CD4-positive, alpha-beta T cell treated with Interleukin-17A for 1 hour (primary cell): ENCODE measurements around the gene GALNT18.

Experiments
- DNase-seq: peaks from one replicate; pipeline ENCODE4 v3.0.0-alpha.2; 2020

GALNT18 gene

GRCh38 chr11:11260903-11261302, 360.9 kb downstream of the GALNT18 start:
- DNase-seq = no peak

- no peak for DNase-seq
These were observed 367.8 kb downstream of the GALNT18 start for GRCh38 chr11:11253995-11254394.

GRCh38 chr11:11253497-11253896, 368.3 kb downstream of the GALNT18 start:
- no peak for DNase-seq

- DNase-seq = no peak
These were observed 369.4 kb downstream of the GALNT18 start for GRCh38 chr11:11252403-11252802.

GRCh38 chr11:11251394-11251970, 370.3 kb downstream of the GALNT18 start:
- DNase-seq = no peak

GRCh38 chr11:11250470-11250869, 371.3 kb downstream of the GALNT18 start:
- DNase-seq = no peak

GRCh38 chr11:11247576-11247975, 374.2 kb downstream of the GALNT18 start:
- no peak for DNase-seq

GRCh38 chr11:11247086-11247485, 374.7 kb downstream of the GALNT18 start:
- no peak for DNase-seq

- no peak for DNase-seq
These were observed 375.6 kb downstream of the GALNT18 start for GRCh38 chr11:11246166-11246565.

GRCh38 chr11:11245453-11245852, 376.4 kb downstream of the GALNT18 start:
- no peak for DNase-seq

GRCh38 chr11:11244470-11245080, 377.2 kb downstream of the GALNT18 start:
- no peak for DNase-seq

- DNase-seq = peak; percentile 73
These were observed 378.0 kb downstream of the GALNT18 start for GRCh38 chr11:11243590-11244469.

- DNase-seq = no peak
These were observed 378.6 kb downstream of the GALNT18 start for GRCh38 chr11:11243209-11243589.

- DNase-seq = no peak
These were observed 380.5 kb downstream of the GALNT18 start for GRCh38 chr11:11241284-11241683.

- no peak for DNase-seq
These were observed 381.8 kb downstream of the GALNT18 start for GRCh38 chr11:11239959-11240358.

GRCh38 chr11:11237070-11237832, 384.6 kb downstream of the GALNT18 start:
- DNase-seq = no peak

- no peak for DNase-seq
These were observed 385.2 kb downstream of the GALNT18 start for GRCh38 chr11:11236498-11237059.

GRCh38 chr11:11231763-11232162, 390.0 kb downstream of the GALNT18 start:
- DNase-seq = no peak

- DNase-seq = no peak
These were observed 390.8 kb downstream of the GALNT18 start for GRCh38 chr11:11230802-11231562.

GRCh38 chr11:11230087-11230486, 391.7 kb downstream of the GALNT18 start:
- DNase-seq = no peak

- DNase-seq = no peak
These were observed 392.2 kb downstream of the GALNT18 start for GRCh38 chr11:11229647-11230046.
